MG63 (cell line): ENCODE results near the gene CCP110. TPM values are rescaled to one million over a fixed set of nuclear protein-coding genes. Genes with fewer than 3 reads are reported as not detected.

ENCODE experiments used
- DNase-seq: peaks from one replicate; pipeline ENCODE4 v3.0.0-alpha.2; 2020
- H3K27me3 ChIP-seq: fragments of 250-450 bp; sonication (Bioruptor Pico); 2 replicates; pipeline ENCODE4 v1.5.1; 2020; ENCODE audit warnings: mild to moderate bottlenecking, moderate library complexity
- H3K36me3 ChIP-seq: fragments of 250-450 bp; sonication (Bioruptor Pico); 2 replicates; pipeline ENCODE4 v1.5.1; 2020; ENCODE audit warnings: mild to moderate bottlenecking, moderate library complexity
- H3K4me3 ChIP-seq: fragments of 250-450 bp; sonication (Bioruptor Pico); 2 replicates; pipeline ENCODE4 v1.5.1; 2020; ENCODE audit warnings: mild to moderate bottlenecking, moderate library complexity
- H3K9me3 ChIP-seq: fragments of 250-450 bp; sonication (Bioruptor Pico); 2 replicates; pipeline ENCODE4 v1.5.1; 2020; ENCODE audit warnings: mild to moderate bottlenecking, moderate library complexity
- total RNA-seq: library from RNA; depleted of rRNA; stranded (reverse); fragments of >200 nt; shearing (Covaris generic); gene quantifications from 2 replicates; pipeline ENCODE4 v1.2.3, GENCODE V29; 2014; ENCODE audit warnings: low replicate concordance

Gene CCP110
- total RNA-seq, 1 experiment from 2014 or later: 10.7 TPM

DNA sequence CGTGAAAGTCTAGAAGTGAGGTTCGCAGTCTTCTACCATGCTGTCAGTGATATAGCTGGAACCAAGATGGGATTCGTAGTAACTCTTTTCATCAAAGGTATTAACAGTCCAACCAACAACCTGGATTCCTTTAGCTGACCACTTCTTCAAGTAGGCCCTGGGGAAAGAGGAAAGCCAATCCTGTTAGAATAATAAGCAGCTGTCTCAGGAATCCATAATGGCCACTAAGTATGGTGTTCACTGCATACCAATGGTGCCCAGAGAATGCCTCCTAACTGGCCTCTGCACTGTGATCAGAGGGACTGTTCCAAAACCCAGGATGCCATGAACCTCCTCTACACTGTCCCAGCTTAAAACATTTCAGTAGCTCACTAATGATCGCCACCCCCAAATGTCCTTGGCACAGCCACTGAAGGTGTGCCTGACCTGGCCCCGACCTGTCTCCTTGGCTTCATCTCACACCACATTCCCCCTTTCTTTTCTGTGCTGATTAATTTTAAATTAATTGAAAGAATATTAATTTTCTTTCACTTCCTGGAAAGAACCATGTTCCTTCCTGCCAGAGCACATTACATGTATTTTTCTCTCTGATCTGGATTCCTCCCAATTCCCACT is 20.2 kb upstream of the CCP110 start:
- peaks cover 20% of the 10 kb centered on the region for H3K36me3 ChIP-seq
- no peaks in the 10 kb centered on the region for H3K9me3 ChIP-seq
- H3K27me3 ChIP-seq: no peaks in the 10 kb centered on the region
- DNase-seq: no peak
- H3K4me3 ChIP-seq: no peak overlapping the region

- DNase-seq: peak; percentile 64
- no peaks in the 10 kb centered on the region for H3K9me3 ChIP-seq
- H3K27me3 ChIP-seq: no peaks in the 10 kb centered on the region
- H3K36me3 ChIP-seq: peaks cover 25% of the 10 kb centered on the region
- H3K4me3 ChIP-seq: no peak overlapping the region
These were observed 18.0 kb upstream of the CCP110 start for GRCh38 chr16:19505600-19506303.

GRCh38 chr16:19506965-19507364 is 16.8 kb upstream of the CCP110 start:
- no peak overlapping the region for H3K4me3 ChIP-seq
- H3K27me3 ChIP-seq: no peaks in the 10 kb centered on the region
- no peaks in the 10 kb centered on the region for H3K9me3 ChIP-seq
- DNase-seq: no peak
- peaks cover 21% of the 10 kb centered on the region for H3K36me3 ChIP-seq

- peaks cover 17% of the 10 kb centered on the region for H3K36me3 ChIP-seq
- no peaks in the 10 kb centered on the region for H3K9me3 ChIP-seq
- H3K27me3 ChIP-seq: no peaks in the 10 kb centered on the region
- DNase-seq: no peak
- H3K4me3 ChIP-seq: no peak overlapping the region
These were observed 15.9 kb upstream of the CCP110 start for GRCh38 chr16:19507867-19508266.

GRCh38 chr16:19512297-19512696 is 11.4 kb upstream of the CCP110 start:
- H3K36me3 ChIP-seq: peaks cover 34% of the 10 kb centered on the region
- no peaks in the 10 kb centered on the region for H3K27me3 ChIP-seq
- no peak overlapping the region for H3K4me3 ChIP-seq
- no peak for DNase-seq
- no peaks in the 10 kb centered on the region for H3K9me3 ChIP-seq

DNA sequence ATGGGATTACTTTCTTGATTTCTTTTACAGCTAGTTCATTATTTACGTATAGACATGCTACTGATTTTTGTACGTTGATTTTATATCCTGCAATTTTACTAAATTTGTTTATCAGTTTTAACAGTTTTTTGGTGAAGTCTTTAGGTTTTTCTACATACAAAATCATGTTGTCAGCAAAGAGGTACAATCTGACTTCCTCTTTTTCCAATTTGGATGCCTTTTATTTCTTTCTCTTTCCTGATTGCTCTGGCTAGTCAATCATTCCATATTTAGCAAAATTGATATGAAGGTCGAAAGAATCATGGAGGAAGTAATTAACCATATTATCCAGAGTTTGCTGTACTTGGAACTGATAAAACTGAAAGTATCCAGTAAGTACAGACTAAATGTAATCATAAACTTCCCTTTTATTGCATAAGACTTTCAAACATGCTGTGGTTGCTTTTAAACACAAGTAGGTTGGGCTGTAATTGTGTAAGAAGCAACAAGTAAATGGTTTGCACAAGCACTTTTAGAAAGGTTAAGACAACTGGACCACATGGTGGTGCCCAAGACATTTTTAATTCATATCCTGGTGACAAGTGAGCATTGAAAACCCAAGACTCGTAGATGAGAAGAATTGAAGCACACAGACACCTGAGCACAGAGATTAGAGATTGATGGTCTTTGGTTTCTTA is 10.2 kb upstream of the CCP110 start:
- peaks cover 34% of the 10 kb centered on the region for H3K36me3 ChIP-seq

DNA sequence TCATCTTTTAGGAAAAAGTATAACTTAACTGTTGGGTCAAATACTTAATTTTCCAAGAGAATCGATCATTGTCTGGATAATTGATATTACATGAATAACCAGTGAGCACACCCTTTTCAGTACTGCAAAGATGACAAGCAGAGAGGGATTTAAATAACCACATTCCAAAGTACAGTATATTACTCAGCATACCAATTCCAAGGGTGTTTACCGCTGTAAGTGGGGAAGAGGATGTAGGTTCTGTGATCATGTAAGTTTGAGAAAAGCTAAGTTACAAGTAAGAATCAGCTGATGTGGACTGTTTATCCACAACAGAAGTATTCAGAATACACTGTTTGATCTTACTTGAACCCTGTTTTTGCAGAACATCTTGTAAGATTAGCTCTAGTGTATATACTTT is 8.0 kb upstream of the CCP110 start:
- no peaks in the 10 kb centered on the region for H3K27me3 ChIP-seq
- DNase-seq: no peak
- no peaks in the 10 kb centered on the region for H3K9me3 ChIP-seq
- no peak overlapping the region for H3K4me3 ChIP-seq
- H3K36me3 ChIP-seq: peaks cover 29% of the 10 kb centered on the region

More for the DNA sequence above, 10.2 kb upstream of the CCP110 start:
- Histone ChIP-seq H3K9me3 (no peaks in the 10 kb centered on the region), H3K4me3 (no peak overlapping the region), H3K27me3 (no peaks in the 10 kb centered on the region)
- DNase-seq: no peak

DNA sequence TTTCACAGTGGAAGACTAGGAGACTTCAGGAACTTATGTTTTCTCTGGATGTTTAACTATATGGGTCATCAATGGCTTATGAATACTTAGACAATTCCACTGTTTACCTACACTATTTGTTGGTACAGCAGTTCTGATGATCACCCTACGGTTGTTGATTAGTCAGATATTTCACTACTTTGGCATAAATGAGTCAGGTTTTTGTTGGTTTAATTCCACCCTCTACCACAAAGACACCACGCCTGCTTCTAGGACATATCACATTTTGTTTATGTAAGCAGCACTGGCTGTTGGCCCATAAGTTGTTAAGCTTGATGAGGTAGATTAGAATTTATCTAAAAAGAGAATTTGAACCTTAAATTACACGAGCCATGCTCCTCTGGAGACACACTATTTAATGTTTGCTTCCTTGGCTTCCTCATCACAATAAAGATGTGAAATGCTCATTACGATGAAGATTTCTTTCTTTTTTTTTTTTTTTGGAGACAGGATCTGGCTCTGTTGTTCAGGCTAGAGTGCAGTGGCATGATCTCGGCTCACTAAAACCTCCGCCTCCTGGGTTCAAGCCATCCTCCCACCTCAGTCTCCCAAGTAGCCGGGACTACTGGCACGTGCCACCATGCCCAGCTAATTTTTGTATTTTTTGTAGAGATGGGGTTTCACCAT is 6.2 kb upstream of the CCP110 start:
- peak; percentile 36 for DNase-seq
- H3K36me3 ChIP-seq: peaks cover 29% of the 10 kb centered on the region
- H3K4me3 ChIP-seq: no peak overlapping the region
- no peaks in the 10 kb centered on the region for H3K27me3 ChIP-seq
- no peaks in the 10 kb centered on the region for H3K9me3 ChIP-seq

DNA sequence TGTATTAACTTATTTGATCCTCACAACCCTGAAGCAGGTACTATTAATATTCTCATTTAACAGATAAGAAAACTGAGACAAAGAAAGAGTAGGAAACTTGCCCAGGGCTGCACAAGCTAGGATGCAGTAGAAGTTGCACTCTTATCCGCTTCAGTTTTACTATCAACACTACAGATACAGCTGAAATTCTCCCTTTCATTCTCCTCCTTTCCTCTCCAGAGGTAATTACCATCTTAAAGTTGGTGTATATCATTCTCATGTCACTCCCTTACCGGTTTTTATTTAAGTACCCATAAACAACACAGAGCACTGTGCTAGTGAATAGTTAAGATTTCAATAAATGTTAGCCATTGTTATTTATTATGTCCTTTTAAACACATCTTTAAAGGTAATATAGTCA is 5.4 kb upstream of the CCP110 start:
- no peak for DNase-seq
- Histone ChIP-seq H3K27me3 (no peaks in the 10 kb centered on the region), H3K9me3 (no peaks in the 10 kb centered on the region), H3K36me3 (peaks cover 25% of the 10 kb centered on the region), H3K4me3 (no peak overlapping the region)

- DNase-seq: no peak
- H3K27me3 ChIP-seq: no peaks in the 10 kb centered on the region
- peak overlapping the region; percentile 83 for H3K4me3 ChIP-seq
- H3K36me3 ChIP-seq: peaks cover 9% of the 10 kb centered on the region
- no peaks in the 10 kb centered on the region for H3K9me3 ChIP-seq
These were observed 2.8 kb upstream of the CCP110 start for GRCh38 chr16:19520861-19521331.

GRCh38 chr16:19521471-19522396 is 2.0 kb upstream of the CCP110 start, which contains the start of gene GDE1:
GDE1 (minus strand) TSS chr16:19522098; CDS start chr16:19521964, 134 bp downstream.
- peak within 1 kb of the TSS; percentile 83 for H3K4me3 ChIP-seq
- H3K9me3 ChIP-seq: no peaks in the 10 kb centered on the region
- DNase-seq: peak; percentile 94
- H3K36me3 ChIP-seq: peaks cover 2% of the 10 kb centered on the region
- H3K27me3 ChIP-seq: no peaks in the 10 kb centered on the region

GRCh38 chr16:19522397-19522732 is 1.4 kb upstream of the CCP110 start:
- peaks cover 4% of the 10 kb centered on the region for H3K36me3 ChIP-seq

DNA sequence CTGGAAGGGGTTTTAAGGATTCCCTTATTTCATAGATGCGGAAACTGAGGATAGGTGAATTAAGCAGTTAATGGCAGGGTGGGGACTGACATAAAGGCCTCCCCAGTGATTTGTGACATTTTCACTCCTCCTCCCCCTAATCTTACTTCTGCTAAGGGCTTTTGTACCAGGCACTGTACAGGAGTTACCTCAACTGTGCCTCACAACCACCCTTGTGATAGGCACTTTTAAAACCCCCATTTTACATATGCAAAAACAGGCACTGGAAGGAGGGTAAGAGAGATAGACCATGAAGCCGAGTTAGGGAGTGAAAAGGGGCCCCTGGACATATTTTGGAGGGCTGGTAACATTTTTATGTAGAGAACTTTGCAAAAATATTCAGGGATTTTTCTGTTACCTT is 982 bp upstream of the CCP110 start:
- H3K36me3 ChIP-seq: peaks cover 8% of the 10 kb centered on the region
- no peaks in the 10 kb centered on the region for H3K9me3 ChIP-seq
- no peak overlapping the region; the same call in 1 of the 2 replicates for H3K4me3 ChIP-seq
- DNase-seq: no peak
- H3K27me3 ChIP-seq: no peaks in the 10 kb centered on the region

More at GRCh38 chr16:19522397-19522732, 1.4 kb upstream of the CCP110 start:
- Histone ChIP-seq H3K9me3 (no peaks in the 10 kb centered on the region), H3K27me3 (no peaks in the 10 kb centered on the region), H3K4me3 (peak overlapping the region; percentile 83)
- no peak for DNase-seq

DNA sequence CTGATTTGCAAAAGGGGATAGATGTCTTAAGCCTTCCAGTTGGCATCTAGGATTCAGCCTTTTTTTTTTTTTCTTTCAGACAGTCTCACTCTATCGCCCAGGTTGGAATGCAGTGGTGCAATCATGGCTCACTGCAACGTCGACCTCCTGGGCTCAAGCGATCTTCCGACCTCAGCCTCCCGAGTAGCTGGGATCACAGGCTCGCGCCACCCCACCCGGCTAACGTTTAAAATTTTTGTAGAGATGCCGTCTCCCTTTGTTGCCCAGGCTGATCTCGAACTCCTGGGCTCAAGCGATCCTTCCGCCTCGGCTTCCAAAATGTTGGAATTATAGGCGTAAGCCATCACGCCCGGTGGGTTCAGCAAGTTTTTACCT is 571 bp upstream of the CCP110 start:
- Histone ChIP-seq H3K36me3 (peaks cover 12% of the 10 kb centered on the region), H3K9me3 (no peaks in the 10 kb centered on the region), H3K4me3 (peak overlapping the region; percentile 96), H3K27me3 (no peaks in the 10 kb centered on the region)
- no peak for DNase-seq

DNA sequence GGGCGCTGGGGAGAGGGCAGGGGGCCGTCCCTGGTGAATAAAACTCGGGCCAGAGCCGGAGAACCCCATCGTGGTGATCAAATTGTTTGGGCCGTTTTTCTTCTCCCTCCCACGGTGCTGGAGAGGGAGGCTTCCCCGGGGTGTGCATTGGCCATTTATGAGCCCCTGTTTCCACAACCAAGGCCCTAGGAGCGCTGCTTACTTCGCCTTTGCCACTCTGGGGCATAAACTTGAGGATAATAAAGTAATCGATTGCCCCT is 544 bp downstream of the CCP110 start:
- H3K9me3 ChIP-seq: no peaks in the 10 kb centered on the region
- no peak for DNase-seq
- H3K27me3 ChIP-seq: no peaks in the 10 kb centered on the region
- H3K36me3 ChIP-seq: peaks cover 21% of the 10 kb centered on the region
- H3K4me3 ChIP-seq: peak overlapping the region; percentile 96

DNA sequence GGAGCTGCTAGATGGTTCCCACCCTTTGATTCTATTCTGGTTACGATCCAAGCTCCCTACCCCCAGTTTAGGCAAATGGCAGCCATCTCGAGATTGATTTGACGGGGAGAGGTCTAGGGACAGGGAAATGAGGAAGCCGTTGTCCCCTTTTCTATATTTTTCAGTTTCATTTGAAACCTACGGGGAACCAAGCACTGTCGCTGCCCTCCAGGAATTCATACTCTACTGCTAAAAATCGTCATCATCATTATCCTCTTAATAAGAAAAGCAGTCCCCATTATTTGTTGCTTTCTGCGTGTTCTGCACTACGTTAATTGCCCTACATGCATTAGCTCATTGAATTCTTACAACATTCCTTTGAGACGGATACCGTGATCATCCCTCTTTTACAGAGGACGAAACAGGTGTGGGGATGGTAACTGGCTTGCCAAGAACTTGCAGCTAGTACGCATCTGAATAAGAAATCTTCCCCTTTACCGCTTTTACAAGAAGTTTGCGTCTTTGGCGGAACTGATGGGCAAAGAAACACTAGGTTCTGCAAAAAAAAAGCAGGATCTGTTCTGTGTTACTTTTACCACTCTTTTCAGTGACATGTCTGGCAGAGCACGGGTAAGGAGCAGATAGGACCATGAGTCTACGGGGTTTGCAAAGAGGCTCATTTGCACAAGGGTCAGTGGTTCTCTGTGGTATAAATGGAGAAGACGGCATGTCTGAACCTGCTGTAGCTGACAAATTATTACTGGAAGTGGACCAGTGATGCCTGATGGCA is 1.1 kb downstream of the CCP110 start:
- no peak for DNase-seq
- no peaks in the 10 kb centered on the region for H3K9me3 ChIP-seq
- H3K27me3 ChIP-seq: no peaks in the 10 kb centered on the region

More for the DNA sequence above, 1.1 kb downstream of the CCP110 start:
- Histone ChIP-seq H3K4me3 (peak overlapping the region; percentile 96), H3K36me3 (peaks cover 24% of the 10 kb centered on the region)
